ENCODE data around the gene GNLY.

GNLY gene

GRCh38 chr2:85731606-85732005 lies 37.4 kb downstream of the GNLY start:
- H3K36me3 ChIP-seq: no peaks in the 10 kb centered on the region
- TF ChIP-seq CTCF (IDR thresholded peaks at IDR 0.05): no peak
- no peaks in the 10 kb centered on the region for H3K9me3 ChIP-seq
- no peak overlapping the region for H3K27ac ChIP-seq
- no peak overlapping the region for H3K4me3 ChIP-seq
- intact Hi-C loops (cut with DNase I; ENCODE audit: low total_unique reads): no loop called here
- peak; percentile 19 to 47 for DNase-seq
- H3K4me1 ChIP-seq: peaks cover 0 to 23% (median 9%) of the 10 kb centered on the region in 4 donors
- no peaks in the 10 kb centered on the region for H3K27me3 ChIP-seq

GRCh38 chr2:85732467-85733120 lies 38.4 kb downstream of the GNLY start:
- H3K4me1 ChIP-seq: peaks cover 0 to 32% (median 17%) of the 10 kb centered on the region in 4 donors
- DNase-seq: peak; percentile 12 to 52
- H3K9me3 ChIP-seq: no peaks in the 10 kb centered on the region
- no peak overlapping the region for H3K4me3 ChIP-seq
- no peaks in the 10 kb centered on the region for H3K27me3 ChIP-seq
- intact Hi-C loops (cut with DNase I; ENCODE audit: low total_unique reads): no loop called here
- TF ChIP-seq CTCF (IDR thresholded peaks at IDR 0.05): no peak
- H3K27ac ChIP-seq: no peak overlapping the region
- no peaks in the 10 kb centered on the region for H3K36me3 ChIP-seq

- H3K9me3 ChIP-seq: no peaks in the 10 kb centered on the region
- peak in 1 of 2 donors; percentile 44 for DNase-seq
- no peak overlapping the region for H3K4me3 ChIP-seq
- H3K36me3 ChIP-seq: no peaks in the 10 kb centered on the region
- peaks cover 0 to 39% (median 21%) of the 10 kb centered on the region in 4 donors for H3K4me1 ChIP-seq
- no peak for TF ChIP-seq CTCF (IDR thresholded peaks at IDR 0.05)
- H3K27ac ChIP-seq: no peak overlapping the region
- intact Hi-C loops (cut with DNase I; ENCODE audit: low total_unique reads): no loop called here
- no peaks in the 10 kb centered on the region for H3K27me3 ChIP-seq
Measured at GRCh38 chr2:85733121-85733960, 39.2 kb downstream of the GNLY start.

GRCh38 chr2:85734015-85734414 lies 39.9 kb downstream of the GNLY start:
- no peak overlapping the region for H3K4me3 ChIP-seq
- no peaks in the 10 kb centered on the region for H3K36me3 ChIP-seq
- DNase-seq: no peak
- peaks cover 0 to 36% (median 16%) of the 10 kb centered on the region in 4 donors for H3K4me1 ChIP-seq
- H3K9me3 ChIP-seq: no peaks in the 10 kb centered on the region
- H3K27me3 ChIP-seq: no peaks in the 10 kb centered on the region
- intact Hi-C loops (cut with DNase I; ENCODE audit: low total_unique reads): no loop called here
- TF ChIP-seq CTCF (IDR thresholded peaks at IDR 0.05): no peak
- H3K27ac ChIP-seq: no peak overlapping the region

- H3K27ac ChIP-seq: no peak overlapping the region
- DNase-seq: no peak
- H3K4me1 ChIP-seq: peaks cover 0 to 34% (median 18%) of the 10 kb centered on the region in 4 donors
- intact Hi-C loops (cut with DNase I; ENCODE audit: low total_unique reads): no loop called here
- H3K4me3 ChIP-seq: no peak overlapping the region
- H3K9me3 ChIP-seq: no peaks in the 10 kb centered on the region
- no peaks in the 10 kb centered on the region for H3K36me3 ChIP-seq
- no peak for TF ChIP-seq CTCF (IDR thresholded peaks at IDR 0.05)
- H3K27me3 ChIP-seq: no peaks in the 10 kb centered on the region
Measured at GRCh38 chr2:85734942-85735608, 40.9 kb downstream of the GNLY start.
